ENCODE measurements around the gene ABCA2. TPM values are rescaled to one million over a fixed set of nuclear protein-coding genes. Genes with fewer than 3 reads are reported as not detected.

ABCA2 gene
- total and polyA plus RNA-seq, 2 donors from 2014 or later: 39.2 to 72.1 TPM

DNA sequence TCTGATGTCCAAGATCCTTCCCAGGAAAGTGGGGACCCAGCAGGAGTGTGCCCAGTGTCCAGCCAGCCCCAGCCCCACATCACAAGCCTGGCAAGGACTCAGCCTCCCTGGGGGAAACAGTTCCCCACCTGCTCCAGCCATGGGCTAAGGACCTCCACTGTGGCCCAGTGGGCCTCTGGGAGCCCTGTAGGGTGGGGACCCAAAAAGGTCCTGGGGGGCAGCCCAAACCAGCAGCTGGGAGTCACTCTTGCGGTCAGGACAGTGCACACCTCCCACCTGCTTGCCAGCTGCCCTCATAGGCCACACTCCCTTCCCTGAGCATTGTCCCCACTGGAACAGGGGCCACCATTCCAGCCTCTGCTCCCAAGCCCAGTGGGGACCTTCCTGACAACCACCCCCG, 1.7 kb downstream of the ABCA2 start:
- Histone ChIP-seq H3K9ac (ENCODE audit: low read length in 3 of 3) (peak overlapping the region in 1 of 3 donors; percentile 26), H3K9me3 (ENCODE audit: control insufficient read depth in 2 of 3, insufficient read depth in 1 of 3, low read length in 3 of 3) (no peaks in the 10 kb centered on the region), H3K36me3 (ENCODE audit: control insufficient read depth in 2 of 3, insufficient read depth in 3 of 3, low read length in 3 of 3) (no peaks in the 10 kb centered on the region), H3K4me3 (ENCODE audit: low read length in 3 of 3) (no peak overlapping the region), H3K27me3 (ENCODE audit: control insufficient read depth, insufficient read depth, low read length) (no peaks in the 10 kb centered on the region), H3K4me1 (ENCODE audit: control insufficient read depth in 2 of 3, insufficient read depth in 2 of 3, low read depth in 1 of 3, low read length in 3 of 3) (peaks cover 0 to 39% (median 20%) of the 10 kb centered on the region in 3 donors), H3K27ac (ENCODE audit: low read depth in 2 of 2, low read length in 2 of 2) (peak overlapping the region in 1 of 2 donors; percentile 22)
- no peak for DNase-seq
- intact Hi-C loops (cut with DNase I): loop anchor here (10.0 kb wide), 1 partner anchor 72 kb away; the partner anchor contains the start of gene LCN12
- no peak for FAIRE-seq
- TF ChIP-seq, protein P1, sequence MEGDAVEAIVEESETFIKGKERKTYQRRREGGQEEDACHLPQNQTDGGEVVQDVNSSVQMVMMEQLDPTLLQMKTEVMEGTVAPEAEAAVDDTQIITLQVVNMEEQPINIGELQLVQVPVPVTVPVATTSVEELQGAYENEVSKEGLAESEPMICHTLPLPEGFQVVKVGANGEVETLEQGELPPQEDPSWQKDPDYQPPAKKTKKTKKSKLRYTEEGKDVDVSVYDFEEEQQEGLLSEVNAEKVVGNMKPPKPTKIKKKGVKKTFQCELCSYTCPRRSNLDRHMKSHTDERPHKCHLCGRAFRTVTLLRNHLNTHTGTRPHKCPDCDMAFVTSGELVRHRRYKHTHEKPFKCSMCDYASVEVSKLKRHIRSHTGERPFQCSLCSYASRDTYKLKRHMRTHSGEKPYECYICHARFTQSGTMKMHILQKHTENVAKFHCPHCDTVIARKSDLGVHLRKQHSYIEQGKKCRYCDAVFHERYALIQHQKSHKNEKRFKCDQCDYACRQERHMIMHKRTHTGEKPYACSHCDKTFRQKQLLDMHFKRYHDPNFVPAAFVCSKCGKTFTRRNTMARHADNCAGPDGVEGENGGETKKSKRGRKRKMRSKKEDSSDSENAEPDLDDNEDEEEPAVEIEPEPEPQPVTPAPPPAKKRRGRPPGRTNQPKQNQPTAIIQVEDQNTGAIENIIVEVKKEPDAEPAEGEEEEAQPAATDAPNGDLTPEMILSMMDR (IDR thresholded peaks at IDR 0.05; ENCODE audit: borderline replicate concordance, extremely low read depth, insufficient read depth): no peak

DNA sequence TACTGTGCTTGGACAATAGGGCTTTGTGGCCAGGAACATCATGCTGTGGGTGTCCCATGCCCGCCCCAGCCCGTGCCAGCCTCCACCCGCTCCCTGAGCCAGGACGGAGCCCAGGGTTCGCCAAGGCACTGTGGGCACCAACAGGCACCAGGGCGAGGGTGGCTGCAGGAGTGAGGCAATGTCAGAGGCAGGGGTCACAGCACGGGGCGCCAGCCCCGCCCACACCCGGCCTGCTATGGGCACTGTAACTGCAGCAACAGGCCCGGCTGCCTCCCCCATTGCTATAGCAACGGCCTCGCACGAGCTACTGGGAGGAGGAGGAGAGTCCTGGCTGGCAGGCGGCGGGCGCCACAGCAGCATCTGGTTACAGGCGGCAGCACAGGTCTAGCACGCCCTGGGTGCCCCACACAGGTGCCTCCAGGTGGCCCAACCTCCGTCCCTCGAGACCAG, 2.5 kb downstream of the ABCA2 start:
- TF ChIP-seq, protein P1 (IDR thresholded peaks at IDR 0.05; ENCODE audit: borderline replicate concordance, extremely low read depth, insufficient read depth): no peak
- Histone ChIP-seq H3K4me1 (ENCODE audit: control insufficient read depth in 2 of 3, insufficient read depth in 2 of 3, low read depth in 1 of 3, low read length in 3 of 3) (peaks cover 0 to 38% (median 20%) of the 10 kb centered on the region in 3 donors), H3K36me3 (ENCODE audit: control insufficient read depth in 2 of 3, insufficient read depth in 3 of 3, low read length in 3 of 3) (no peaks in the 10 kb centered on the region), H3K9ac (ENCODE audit: low read length in 3 of 3) (peak overlapping the region in 1 of 3 donors; percentile 26), H3K9me3 (ENCODE audit: control insufficient read depth in 2 of 3, insufficient read depth in 1 of 3, low read length in 3 of 3) (no peaks in the 10 kb centered on the region), H3K27me3 (ENCODE audit: control insufficient read depth, insufficient read depth, low read length) (no peaks in the 10 kb centered on the region), H3K4me3 (ENCODE audit: low read length in 3 of 3) (no peak overlapping the region), H3K27ac (ENCODE audit: low read depth in 2 of 2, low read length in 2 of 2) (peak overlapping the region; percentile 55 to 57)
- DNase-seq (peak; percentile 95 to 97 (median 96)), FAIRE-seq (no peak)
- intact Hi-C loops (cut with DNase I): loop anchor here (10.0 kb wide), 1 partner anchor 71 kb away; the partner anchor contains the start of gene LCN12

DNA sequence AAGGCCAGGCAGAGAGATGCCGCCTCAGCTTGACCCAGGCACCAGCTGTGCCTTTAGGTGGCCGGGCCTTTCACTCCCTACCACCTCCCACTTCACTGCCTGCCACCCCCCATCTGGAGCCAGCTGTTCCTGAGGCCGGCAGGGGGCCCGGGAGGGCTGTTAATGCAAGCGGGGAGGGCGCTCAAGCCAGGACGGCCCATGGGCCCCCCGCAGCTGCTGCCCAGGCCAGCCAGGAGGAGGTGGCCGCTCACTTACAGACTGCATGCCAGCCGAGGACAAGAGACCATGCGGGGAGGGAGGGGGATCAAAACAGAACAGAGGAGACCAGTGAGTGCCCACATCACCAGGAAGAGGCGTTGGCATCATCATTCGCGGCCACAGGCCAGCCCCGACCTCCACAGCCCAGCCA, 4.5 kb downstream of the ABCA2 start:
- FAIRE-seq (no peak), DNase-seq (no peak)
- Histone ChIP-seq H3K4me1 (ENCODE audit: control insufficient read depth in 2 of 3, insufficient read depth in 2 of 3, low read depth in 1 of 3, low read length in 3 of 3) (peaks cover 0 to 25% (median 11%) of the 10 kb centered on the region in 3 donors), H3K27ac (ENCODE audit: low read depth in 2 of 2, low read length in 2 of 2) (no peak overlapping the region), H3K9me3 (ENCODE audit: control insufficient read depth in 2 of 3, insufficient read depth in 1 of 3, low read length in 3 of 3) (no peaks in the 10 kb centered on the region), H3K36me3 (ENCODE audit: control insufficient read depth in 2 of 3, insufficient read depth in 3 of 3, low read length in 3 of 3) (no peaks in the 10 kb centered on the region), H3K9ac (ENCODE audit: low read length in 3 of 3) (no peak overlapping the region), H3K4me3 (ENCODE audit: low read length in 3 of 3) (no peak overlapping the region), H3K27me3 (ENCODE audit: control insufficient read depth, insufficient read depth, low read length) (no peaks in the 10 kb centered on the region)
- intact Hi-C loops (cut with DNase I): loop anchor here (10.0 kb wide), 1 partner anchor 69 kb away; the partner anchor contains the start of gene LCN12
- TF ChIP-seq, protein P1 (IDR thresholded peaks at IDR 0.05; ENCODE audit: borderline replicate concordance, extremely low read depth, insufficient read depth): no peak

All from kidney (tissue), 14 donors.